ENCODE data around the gene MYB. TPM values are rescaled to one million over a fixed set of nuclear protein-coding genes. Genes with fewer than 3 reads are reported as not detected.

MYB gene
- total and polyA plus RNA-seq, 2 of the 4 experiments (the other 2 are of a cell fraction) = 0.44 to 0.90 TPM

- Histone ChIP-seq H3K56ac (ENCODE audit: extremely low read depth, insufficient read depth, low read length) (no peak overlapping the region), H4K5ac (ENCODE audit: low read depth, low read length) (no peak overlapping the region), H3K27ac (ENCODE audit: insufficient read depth, low read length) (no peak overlapping the region), H2AK5ac (ENCODE audit: low read depth, low read length) (no peak overlapping the region), H2BK20ac (ENCODE audit: low read depth, low read length) (no peak overlapping the region), H3K4me3 (ENCODE audit: insufficient read depth, low read depth, low read length) (no peak overlapping the region), H3K4me1 (ENCODE audit: control insufficient read depth, insufficient read depth, low read length) (peaks cover 2% of the 10 kb centered on the region), H2AFZ (replicated peaks; ENCODE audit: low read length, poor library complexity) (no peak overlapping the region), H3K27me3 (ENCODE audit: control insufficient read depth, insufficient read depth, low read length) (no peaks in the 10 kb centered on the region), H3K4me2 (ENCODE audit: low read depth, low read length) (no peak overlapping the region), H3K14ac (replicated peaks; ENCODE audit: low read depth, low read length) (no peak overlapping the region), H2BK5ac (ENCODE audit: low read depth, low read length, poor library complexity, severe bottlenecking) (no peak overlapping the region), H3K36me3 (ENCODE audit: control insufficient read depth, insufficient read depth, low read length) (no peaks in the 10 kb centered on the region), H4K8ac (ENCODE audit: low read depth in 2 of 2, low read length in 2 of 2) (no peak overlapping the region), H2BK120ac (ENCODE audit: low read depth, low read length) (no peak overlapping the region), H4K20me1 (ENCODE audit: insufficient read depth, low read length) (no peaks in the 10 kb centered on the region), H3K4ac (ENCODE audit: low read depth, low read length) (no peak overlapping the region), H2BK15ac (ENCODE audit: low read depth, low read length) (no peak overlapping the region), H3K79me1 (ENCODE audit: low read depth in 1 of 2, low read length in 2 of 2) (no peaks in the 10 kb centered on the region), H3K9me1 (ENCODE audit: insufficient read depth, low read length) (peaks cover 3% of the 10 kb centered on the region; the same call in 1 of the 2 replicates), H3K9ac (ENCODE audit: low read depth, low read length) (no peak overlapping the region), H2AK9ac (replicated peaks; ENCODE audit: low read depth, low read length, poor library complexity) (no peak overlapping the region), H3K18ac (ENCODE audit: low read depth, low read length) (no peak overlapping the region), H3K9me3 (ENCODE audit: control insufficient read depth, insufficient read depth, low read length) (no peaks in the 10 kb centered on the region), H4K91ac (ENCODE audit: insufficient read depth, low read depth, low read length) (no peak overlapping the region), H3K23ac (ENCODE audit: low read depth, low read length) (no peak overlapping the region)
- intact Hi-C loops (cut with micrococcal nuclease) (no loop called here), dilution Hi-C loops (cut with HindIII; ENCODE audit: low sequenced_read_pairs, unreplicated experiment) (no loop called here), in situ Hi-C loops (cut with MboI; ENCODE audit: low sequenced_read_pairs) (no loop called here)
- 87% methylated on average over 4 of the region's 6 CpGs; no CpG with 5 or more reads in 1 of the 2 experiments for whole genome bisulfite sequencing, 2 experiments (ENCODE audit: extremely low coverage in 2 of 2, insufficient read length in 1 of 2)
- no TSS peak for BruUV-seq (replicated peaks)
- TF ChIP-seq MAZ (IDR thresholded peaks at IDR 0.05; ENCODE audit: borderline replicate concordance, low read depth, low read length) (no peak), ELK1 (IDR thresholded peaks at IDR 0.05; ENCODE audit: borderline replicate concordance, low read depth, low read length) (no peak), NFE2L2 (IDR thresholded peaks at IDR 0.05; ENCODE audit: low read depth, low read length) (no peak), RAD21 (IDR thresholded peaks at IDR 0.05; ENCODE audit: low read length) (no peak), RCOR1 (IDR thresholded peaks at IDR 0.05; ENCODE audit: insufficient replicate concordance, low read length) (no peak), SMC3 (IDR thresholded peaks at IDR 0.05; ENCODE audit: low read depth, low read length) (no peak), MXI1 (IDR thresholded peaks at IDR 0.05; ENCODE audit: borderline replicate concordance, low read depth, low read length) (no peak)
- TF ChIP-seq, protein P1, sequence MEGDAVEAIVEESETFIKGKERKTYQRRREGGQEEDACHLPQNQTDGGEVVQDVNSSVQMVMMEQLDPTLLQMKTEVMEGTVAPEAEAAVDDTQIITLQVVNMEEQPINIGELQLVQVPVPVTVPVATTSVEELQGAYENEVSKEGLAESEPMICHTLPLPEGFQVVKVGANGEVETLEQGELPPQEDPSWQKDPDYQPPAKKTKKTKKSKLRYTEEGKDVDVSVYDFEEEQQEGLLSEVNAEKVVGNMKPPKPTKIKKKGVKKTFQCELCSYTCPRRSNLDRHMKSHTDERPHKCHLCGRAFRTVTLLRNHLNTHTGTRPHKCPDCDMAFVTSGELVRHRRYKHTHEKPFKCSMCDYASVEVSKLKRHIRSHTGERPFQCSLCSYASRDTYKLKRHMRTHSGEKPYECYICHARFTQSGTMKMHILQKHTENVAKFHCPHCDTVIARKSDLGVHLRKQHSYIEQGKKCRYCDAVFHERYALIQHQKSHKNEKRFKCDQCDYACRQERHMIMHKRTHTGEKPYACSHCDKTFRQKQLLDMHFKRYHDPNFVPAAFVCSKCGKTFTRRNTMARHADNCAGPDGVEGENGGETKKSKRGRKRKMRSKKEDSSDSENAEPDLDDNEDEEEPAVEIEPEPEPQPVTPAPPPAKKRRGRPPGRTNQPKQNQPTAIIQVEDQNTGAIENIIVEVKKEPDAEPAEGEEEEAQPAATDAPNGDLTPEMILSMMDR (conservative IDR thresholded peaks at IDR 0.05; ENCODE audit: low read depth, low read length) = no peak
- ChIA-PET POLR2A (ENCODE audit: unreplicated experiment) (no interaction called here), CTCF (no interaction called here)
- DNase-seq (no peak), ATAC-seq (ENCODE audit: low read depth) (no peak)
Observed at GRCh38 chr6:135215563-135215962, 34.5 kb downstream of the MYB start.

Measured in IMR-90 (cell line).